BE2C (cell line): ENCODE measurements around the gene LTBP2.
A peak's percentile ranks its signal among the peaks of the same experiment; 100 is the strongest.

Experiments used
- DNase-seq: peaks from one replicate; pipeline ENCODE4 v3.0.0-alpha.2; 2020
- H3K27me3 ChIP-seq: fragments of 250-450 bp; sonication (Bioruptor Pico); 2 replicates; pipeline ENCODE4 v1.5.1; 2020; ENCODE audit warnings: mild to moderate bottlenecking
- H3K36me3 ChIP-seq: fragments of 250-450 bp; sonication (Bioruptor Pico); 2 replicates; pipeline ENCODE4 v1.5.1; 2020; ENCODE audit warnings: mild to moderate bottlenecking
- H3K4me1 ChIP-seq: fragments of 250-450 bp; sonication (Bioruptor Pico); 2 replicates; pipeline ENCODE4 v1.5.1; 2020
- H3K4me3 ChIP-seq: 2 replicates; pipeline ENCODE4 v1.5.1; 2011; ENCODE audit warnings: low read depth, low read length
- H3K9me3 ChIP-seq: fragments of 250-450 bp; sonication (Bioruptor Pico); 2 replicates; pipeline ENCODE4 v1.5.1; 2020
- CTCF ChIP-seq: IDR thresholded peaks from 2 replicates; pipeline ENCODE4 v1.5.1; 2012; ENCODE audit warnings: mild to moderate bottlenecking, low read depth, low read length

LTBP2 gene

GRCh38 chr14:74599321-74599761 is 12.7 kb downstream of the LTBP2 start:
- Histone ChIP-seq H3K4me3 (no peak overlapping the region), H3K9me3 (no peaks in the 10 kb centered on the region), H3K36me3 (no peaks in the 10 kb centered on the region), H3K27me3 (no peaks in the 10 kb centered on the region), H3K4me1 (peaks cover 9% of the 10 kb centered on the region)
- no peak for TF ChIP-seq CTCF
- DNase-seq = no peak

- Histone ChIP-seq H3K4me3 (no peak overlapping the region), H3K9me3 (no peaks in the 10 kb centered on the region), H3K36me3 (no peaks in the 10 kb centered on the region), H3K27me3 (no peaks in the 10 kb centered on the region), H3K4me1 (peaks cover 9% of the 10 kb centered on the region)
- no peak for DNase-seq
- no peak for TF ChIP-seq CTCF
Measured at GRCh38 chr14:74596741-74597450, 15.1 kb downstream of the LTBP2 start.

GRCh38 chr14:74595006-74595735 is 16.9 kb downstream of the LTBP2 start:
- no peaks in the 10 kb centered on the region for H3K9me3 ChIP-seq
- peaks cover 9% of the 10 kb centered on the region for H3K4me1 ChIP-seq
- H3K36me3 ChIP-seq = no peaks in the 10 kb centered on the region
- DNase-seq = peak; percentile 49
- H3K27me3 ChIP-seq = no peaks in the 10 kb centered on the region
- H3K4me3 ChIP-seq = no peak overlapping the region
- no peak for TF ChIP-seq CTCF

- no peaks in the 10 kb centered on the region for H3K27me3 ChIP-seq
- H3K9me3 ChIP-seq = no peaks in the 10 kb centered on the region
- no peak for DNase-seq
- no peak overlapping the region for H3K4me3 ChIP-seq
- TF ChIP-seq CTCF = no peak
- no peaks in the 10 kb centered on the region for H3K36me3 ChIP-seq
- peaks cover 9% of the 10 kb centered on the region for H3K4me1 ChIP-seq
Measured at GRCh38 chr14:74594606-74595005, 17.4 kb downstream of the LTBP2 start.

GRCh38 chr14:74594029-74594428 is 18.0 kb downstream of the LTBP2 start:
- Histone ChIP-seq H3K27me3 (no peaks in the 10 kb centered on the region), H3K4me1 (peaks cover 9% of the 10 kb centered on the region)
- no peak for TF ChIP-seq CTCF

More at GRCh38 chr14:74594029-74594428, 18.0 kb downstream of the LTBP2 start:
- DNase-seq = no peak
- no peaks in the 10 kb centered on the region for H3K9me3 ChIP-seq
- H3K36me3 ChIP-seq = no peaks in the 10 kb centered on the region
- H3K4me3 ChIP-seq = no peak overlapping the region
